ENCODE results near the gene HOXA7.

DNA sequence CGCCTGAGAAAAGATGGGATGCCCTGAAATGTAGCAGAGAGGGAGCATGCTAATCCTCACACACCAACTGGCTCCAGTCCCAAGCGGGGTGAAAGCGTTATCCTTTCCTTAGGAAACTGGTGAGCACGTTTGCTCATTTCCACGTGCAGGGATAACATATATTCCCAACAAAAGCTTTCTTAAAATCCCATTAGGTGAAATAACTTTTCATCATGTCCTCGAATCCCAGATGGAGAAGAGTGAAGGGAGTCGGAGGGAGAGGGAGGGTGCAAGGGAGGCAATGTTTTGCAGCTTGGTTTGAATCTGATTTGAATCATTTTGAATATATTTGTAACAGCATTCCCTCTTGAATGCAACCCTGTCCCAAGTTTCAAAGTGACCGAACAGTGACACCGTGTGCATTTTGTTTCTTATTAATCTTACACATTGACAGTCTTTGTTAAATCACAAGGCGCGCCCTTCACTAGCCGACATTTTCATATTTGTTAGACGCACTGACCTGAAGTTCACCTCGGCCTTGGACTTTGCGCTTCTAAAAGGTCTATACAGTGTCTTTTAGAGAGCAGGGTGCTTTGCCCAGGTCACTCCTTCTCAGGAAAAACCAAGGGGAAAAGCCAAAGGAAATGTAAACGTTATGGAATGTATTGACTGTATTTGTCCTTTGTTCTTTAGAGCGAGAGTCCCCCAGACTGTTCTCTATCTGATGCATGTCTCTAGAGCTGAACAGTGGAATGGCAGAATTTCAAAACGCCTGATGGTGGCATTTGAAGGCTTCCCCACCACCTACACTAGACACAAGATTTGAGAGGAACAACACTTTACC lies 22.9 kb downstream of the HOXA7 start:
- TF ChIP-seq, protein P1, sequence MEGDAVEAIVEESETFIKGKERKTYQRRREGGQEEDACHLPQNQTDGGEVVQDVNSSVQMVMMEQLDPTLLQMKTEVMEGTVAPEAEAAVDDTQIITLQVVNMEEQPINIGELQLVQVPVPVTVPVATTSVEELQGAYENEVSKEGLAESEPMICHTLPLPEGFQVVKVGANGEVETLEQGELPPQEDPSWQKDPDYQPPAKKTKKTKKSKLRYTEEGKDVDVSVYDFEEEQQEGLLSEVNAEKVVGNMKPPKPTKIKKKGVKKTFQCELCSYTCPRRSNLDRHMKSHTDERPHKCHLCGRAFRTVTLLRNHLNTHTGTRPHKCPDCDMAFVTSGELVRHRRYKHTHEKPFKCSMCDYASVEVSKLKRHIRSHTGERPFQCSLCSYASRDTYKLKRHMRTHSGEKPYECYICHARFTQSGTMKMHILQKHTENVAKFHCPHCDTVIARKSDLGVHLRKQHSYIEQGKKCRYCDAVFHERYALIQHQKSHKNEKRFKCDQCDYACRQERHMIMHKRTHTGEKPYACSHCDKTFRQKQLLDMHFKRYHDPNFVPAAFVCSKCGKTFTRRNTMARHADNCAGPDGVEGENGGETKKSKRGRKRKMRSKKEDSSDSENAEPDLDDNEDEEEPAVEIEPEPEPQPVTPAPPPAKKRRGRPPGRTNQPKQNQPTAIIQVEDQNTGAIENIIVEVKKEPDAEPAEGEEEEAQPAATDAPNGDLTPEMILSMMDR (IDR thresholded peaks at IDR 0.05) = no peak
- TF ChIP-seq POLR2A (IDR thresholded peaks at IDR 0.05) = no peak
